Kidney glomerular epithelial cell (primary cell): ENCODE results near the gene SUMO1.

Source experiments
- DNase-seq: peaks from one replicate; lab custom pipeline; 2025; lab: John Stamatoyannopoulos, UW

SUMO1 gene

DNA sequence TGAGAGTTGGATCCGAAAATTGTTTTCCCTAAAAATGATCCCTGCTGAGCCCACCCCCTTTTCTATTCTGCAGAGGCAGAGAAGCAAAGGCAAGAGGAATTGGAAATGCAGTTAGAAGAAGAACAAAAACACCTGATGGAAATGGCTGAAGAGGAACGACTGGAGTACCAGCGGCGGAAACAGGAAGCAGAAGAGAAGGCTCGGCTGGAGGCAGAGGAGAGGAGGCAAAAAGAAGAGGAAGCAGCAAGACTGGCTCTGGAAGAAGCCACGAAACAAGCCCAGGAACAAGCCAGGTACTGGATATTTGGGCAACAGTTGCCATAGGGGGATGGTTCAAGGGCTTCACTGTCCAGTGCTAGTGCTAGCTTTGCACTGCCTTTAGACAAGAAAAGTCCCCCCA is 41.7 kb downstream of the SUMO1 start:
- DNase-seq, result no peak

DNA sequence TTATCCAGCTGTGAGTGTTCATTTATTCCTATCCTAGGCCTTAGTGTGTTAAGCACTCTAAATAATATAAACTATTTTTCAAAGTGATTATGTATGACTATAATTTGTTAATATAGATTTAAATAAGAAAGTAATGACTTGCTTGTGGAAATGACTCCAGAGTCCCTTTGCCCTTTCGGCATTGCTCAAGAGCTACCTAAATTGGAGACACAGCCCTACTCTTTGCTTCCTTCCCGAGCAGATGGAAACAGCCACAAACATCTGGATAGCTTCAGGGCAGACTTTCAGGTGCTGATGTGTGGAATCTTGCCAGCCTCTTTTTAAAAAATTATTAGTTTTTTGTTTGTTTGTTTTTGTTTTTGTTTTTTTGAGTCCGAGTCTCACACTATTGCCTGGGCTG is 44.0 kb downstream of the SUMO1 start:
- DNase-seq, result no peak

- DNase-seq, result no peak
Measured at GRCh38 chr2:202193881-202194353, 44.5 kb downstream of the SUMO1 start.

- DNase-seq, result no peak
Measured at GRCh38 chr2:202193305-202193704, 45.1 kb downstream of the SUMO1 start.

GRCh38 chr2:202187570-202187969 is 50.8 kb downstream of the SUMO1 start:
- DNase-seq, result peak; percentile 93

GRCh38 chr2:202186641-202187202 is 51.7 kb downstream of the SUMO1 start:
- DNase-seq, result no peak

GRCh38 chr2:202185156-202185555 is 53.2 kb downstream of the SUMO1 start:
- no peak for DNase-seq

DNA sequence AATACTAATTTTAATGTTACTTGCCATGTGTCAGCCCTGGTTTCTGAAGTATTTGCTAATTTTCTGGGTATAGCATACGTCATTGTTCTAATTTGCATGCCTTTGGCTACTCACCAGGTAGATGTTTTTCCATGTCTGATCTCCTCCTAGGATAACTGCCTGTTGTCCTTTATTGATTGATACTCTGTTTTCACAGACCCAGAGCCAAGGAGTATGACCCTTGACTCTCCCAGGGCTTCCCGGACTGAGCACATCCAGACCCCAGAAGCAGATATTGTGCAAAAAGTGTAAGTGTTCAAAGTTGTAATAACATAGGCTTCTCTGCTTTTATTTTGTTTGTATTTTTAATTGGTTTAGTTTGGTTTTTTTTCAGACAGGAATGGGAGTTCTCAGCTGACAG is 53.8 kb downstream of the SUMO1 start:
- DNase-seq, result no peak

DNA sequence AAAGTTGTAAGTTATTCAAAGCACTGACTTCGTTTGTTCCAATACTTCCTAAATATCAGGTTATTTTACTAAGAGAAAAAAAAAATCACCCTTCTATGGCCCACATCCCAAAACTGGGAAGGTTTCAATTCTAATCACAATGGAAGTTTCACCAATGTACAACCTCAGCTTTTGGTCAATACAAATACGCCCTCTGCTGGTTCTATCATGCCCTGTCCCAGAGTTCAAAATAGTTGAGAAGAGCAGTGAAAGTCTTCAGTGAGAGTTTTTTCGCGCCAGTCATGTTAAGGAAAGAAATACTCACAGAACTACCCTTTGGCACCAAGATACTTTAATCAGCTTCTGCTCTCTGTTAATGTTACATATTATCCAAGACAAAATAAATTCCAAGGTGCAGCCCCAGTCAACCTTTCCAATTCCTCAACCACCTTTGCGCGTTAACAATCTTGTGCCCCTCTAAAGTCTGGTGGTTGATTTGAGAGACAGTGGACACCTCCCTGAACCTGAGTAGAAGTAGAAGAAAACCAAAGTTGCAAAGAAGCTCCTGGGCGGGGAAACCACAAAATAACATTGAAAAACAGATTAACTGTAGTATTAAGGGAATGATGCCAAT is 59.9 kb downstream of the SUMO1 start:
- peak; percentile 60 for DNase-seq

DNA sequence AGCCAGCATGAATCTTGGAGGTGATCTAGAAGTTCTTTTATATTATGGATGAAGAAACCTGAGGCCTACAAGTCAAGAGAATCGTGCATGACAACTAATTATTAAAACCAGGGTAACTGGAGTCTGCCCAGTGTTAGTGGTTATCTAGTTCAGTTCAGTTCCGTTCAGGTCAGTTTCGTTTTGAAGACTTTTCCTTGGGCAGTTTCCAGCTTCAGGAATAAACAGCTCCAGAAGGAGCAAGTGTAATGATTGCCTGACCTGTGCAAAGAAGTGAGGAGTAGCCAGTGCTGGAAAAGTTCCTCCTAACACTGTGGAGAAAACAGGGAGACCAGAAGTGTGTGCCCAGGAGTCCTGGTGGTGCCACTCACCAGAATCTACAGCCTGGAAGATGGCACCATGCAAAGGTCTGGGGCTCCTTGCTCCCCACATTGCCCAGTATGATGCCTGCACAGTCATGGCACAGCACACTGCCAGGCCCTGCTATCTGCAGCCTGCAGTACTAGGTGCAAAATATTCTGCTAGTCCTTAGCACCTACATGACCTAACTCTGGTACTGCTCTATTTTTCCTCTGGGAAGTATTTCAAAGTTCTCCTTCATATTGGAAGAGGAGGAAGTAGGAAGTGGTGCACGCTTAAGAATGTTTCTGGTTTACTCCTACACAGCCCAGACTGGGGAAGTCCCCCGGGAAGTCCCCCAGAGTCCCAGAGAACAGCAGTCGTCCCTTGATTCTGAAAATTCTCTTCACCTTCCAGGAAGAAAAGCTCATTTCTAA is 65.8 kb downstream of the SUMO1 start:
- DNase-seq, result peak; percentile 23

GRCh38 chr2:202171241-202171825 is 67.1 kb downstream of the SUMO1 start:
- DNase-seq, result no peak

- DNase-seq, result no peak
Measured at GRCh38 chr2:202169832-202170424, 68.5 kb downstream of the SUMO1 start.

GRCh38 chr2:202169131-202169530 is 69.3 kb downstream of the SUMO1 start:
- DNase-seq, result no peak

- DNase-seq, result no peak
Measured at GRCh38 chr2:202165945-202166344, 72.5 kb downstream of the SUMO1 start.

- no peak for DNase-seq
Measured at GRCh38 chr2:202165208-202165607, 73.2 kb downstream of the SUMO1 start.

- DNase-seq, result no peak
Measured at GRCh38 chr2:202164411-202164810, 74.0 kb downstream of the SUMO1 start.

GRCh38 chr2:202161151-202161835 is 77.1 kb downstream of the SUMO1 start:
- no peak for DNase-seq

- DNase-seq, result no peak
Measured at GRCh38 chr2:202158796-202159195, 79.6 kb downstream of the SUMO1 start.

DNA sequence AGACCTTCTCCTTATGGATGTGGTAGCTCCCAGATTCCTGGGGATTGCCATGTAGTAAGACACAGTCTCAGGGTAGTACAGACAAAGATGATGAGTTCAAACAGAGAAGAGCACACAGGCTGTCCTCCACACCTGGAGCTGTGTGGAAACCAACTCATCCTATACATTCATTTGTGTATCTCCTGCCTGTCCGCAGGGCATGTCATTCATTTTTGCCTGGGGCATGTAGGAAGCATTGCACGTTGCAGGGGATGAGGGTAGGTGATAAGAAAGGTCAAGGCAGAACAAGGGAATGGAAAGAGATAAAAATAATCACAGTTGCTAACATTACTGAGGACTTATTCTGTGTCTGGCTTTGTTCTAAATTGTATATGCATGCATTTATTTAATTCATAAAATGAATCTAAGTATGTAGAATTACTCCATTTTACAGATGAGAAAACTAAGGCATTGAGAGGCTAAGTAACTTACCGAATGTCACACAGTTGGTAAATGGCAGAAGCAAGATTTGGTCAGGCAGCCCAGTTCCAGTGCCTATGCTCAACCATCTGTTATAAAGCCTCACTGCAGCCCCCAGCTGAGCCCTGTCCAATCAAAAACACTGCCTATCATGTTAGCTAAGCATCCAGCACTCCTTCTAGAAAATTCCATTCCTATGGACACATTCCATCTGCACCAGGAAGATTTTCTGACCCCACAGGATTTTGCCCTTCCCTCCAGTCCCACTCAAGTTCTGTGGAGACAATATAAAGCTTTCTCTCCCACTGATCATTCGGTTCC is 81.0 kb downstream of the SUMO1 start:
- DNase-seq, result no peak
